ENCODE measurements around the gene TMPRSS4. TPM values are rescaled to one million over a fixed set of nuclear protein-coding genes. Genes with fewer than 3 reads are reported as not detected.
A peak's percentile ranks its signal among the peaks of the same experiment; 100 is the strongest.

TMPRSS4 gene
- total and polyA plus RNA-seq, 9 of the 15 experiments (the other 6 are each of a cell fraction or from before 2014, with no cell fraction given), result 4.0 to 10.0 (median 5.6) TPM

- TF ChIP-seq NCOA4 (IDR thresholded peaks at IDR 0.05; ENCODE audit: partially characterized antibody), result no peak
- TF ChIP-seq ZBTB5 (IDR thresholded peaks at IDR 0.05), result no peak
- no peak for TF ChIP-seq CTCFL (IDR thresholded peaks at IDR 0.05; ENCODE audit: borderline replicate concordance, insufficient read depth, low read depth, low read length, poor library complexity, severe bottlenecking)
- TF ChIP-seq MBD1 (CRISPR knock-in tag; IDR thresholded peaks at IDR 0.05), result no peak
- no peak for TF ChIP-seq ZBTB8A (IDR thresholded peaks at IDR 0.05; ENCODE audit: partially characterized antibody)
- TF ChIP-seq TCF3 (CRISPR knock-in tag; IDR thresholded peaks at IDR 0.05), result peak; percentile 59
- TF ChIP-seq ZNF384 (IDR thresholded peaks at IDR 0.05; ENCODE audit: low read depth, low read length), result peak; percentile 45; the same call in 1 of the 2 replicates
- TF ChIP-seq RNF2 (IDR thresholded peaks at IDR 0.05), result no peak
- no peak for TF ChIP-seq ETV1 (tag; conservative IDR thresholded peaks at IDR 0.05; ENCODE audit: low read depth)
- TF ChIP-seq SPI1 (IDR thresholded peaks at IDR 0.05; ENCODE audit: borderline replicate concordance, low read depth, low read length), result 0 out of 2 replicates have a peak, but pooled peaks have one; percentile 31
- no peak for TF ChIP-seq OTX1 (CRISPR knock-in tag; IDR thresholded peaks at IDR 0.05)
- TF ChIP-seq ZNF740 (CRISPR knock-in tag; IDR thresholded peaks at IDR 0.05), result no peak
- no peak for TF ChIP-seq ZNF740 (tag; IDR thresholded peaks at IDR 0.05)
- TF ChIP-seq ZNF282 (CRISPR knock-in tag; IDR thresholded peaks at IDR 0.05), result no peak
- TF ChIP-seq DACH1 (IDR thresholded peaks at IDR 0.05; ENCODE audit: partially characterized antibody), result no peak
- peak; percentile 73 for TF ChIP-seq TAL1 (IDR thresholded peaks at IDR 0.05)
- no peak for TF ChIP-seq BCLAF1 (IDR thresholded peaks at IDR 0.05; ENCODE audit: borderline replicate concordance in 1 of 2, control insufficient read depth in 1 of 2, low read depth in 2 of 2, low read length in 1 of 2)
- TF ChIP-seq NCOA2 (IDR thresholded peaks at IDR 0.05; ENCODE audit: partially characterized antibody in 2 of 2), result no peak
These were observed 2.7 kb upstream of the TMPRSS4 start (continued) for GRCh38 chr11:118074091-118074685.
